Liver (tissue), 9 donors: ENCODE measurements around the gene ITGAE. TPM values are rescaled to one million over a fixed set of nuclear protein-coding genes. Genes with fewer than 3 reads are reported as not detected.

Experiments
- DNase-seq: peaks from one replicate; pipeline ENCODE4 v3.0.0-alpha.2; 2017; ENCODE audit warnings: low spot score
- H3K27ac ChIP-seq, 2 donors: one replicate each; pipeline ENCODE4 v1.7.0; 2013; ENCODE audit warnings: inconsistent platforms in 2 of 2, low read length in 2 of 2, control low read depth in 1 of 2, low read depth in 1 of 2, mild to moderate bottlenecking in 1 of 2
- H3K27me3 ChIP-seq, 4 donors: one replicate each; pipeline versions ENCODE4 v1.6.1 to v1.7.0; 2013; ENCODE audit warnings: low read length in 3 of 4, inconsistent platforms in 1 of 4, mild to moderate bottlenecking in 1 of 4, moderate library complexity in 1 of 4; ENCODE audit not compliant: control insufficient read depth in 4 of 4, insufficient read depth in 4 of 4
- H3K36me3 ChIP-seq, 4 donors: one replicate each; pipeline versions ENCODE4 v1.6.1 to v1.7.0; 2013; ENCODE audit warnings: low read length in 3 of 4, mild to moderate bottlenecking in 3 of 4, low read depth in 1 of 4, moderate library complexity in 1 of 4; ENCODE audit not compliant: control insufficient read depth in 4 of 4, insufficient read depth in 3 of 4
- H3K4me1 ChIP-seq, 4 donors: one replicate each; pipeline versions ENCODE4 v1.6.1 to v1.7.0; 2013; ENCODE audit warnings: low read length in 3 of 4, mild to moderate bottlenecking in 3 of 4, moderate library complexity in 1 of 4; ENCODE audit not compliant: control insufficient read depth in 4 of 4, insufficient read depth in 4 of 4
- H3K4me3 ChIP-seq, 3 donors: one replicate each; pipeline versions ENCODE4 v1.6.1 to v1.7.0; 2013; ENCODE audit warnings: low read length in 3 of 3, control low read depth in 1 of 3, low read depth in 1 of 3, mild to moderate bottlenecking in 1 of 3
- H3K9ac ChIP-seq, 2 donors: one replicate each; pipeline ENCODE4 v1.7.0; 2013; ENCODE audit warnings: low read length in 2 of 2, mild to moderate bottlenecking in 2 of 2, moderate library complexity in 2 of 2, control low read depth in 1 of 2, low read depth in 1 of 2
- H3K9me3 ChIP-seq, 4 donors: one replicate each; pipeline versions ENCODE4 v1.6.1 to v1.7.0; 2013; ENCODE audit warnings: low read length in 3 of 4; ENCODE audit not compliant: control insufficient read depth in 4 of 4
- ATF3 ChIP-seq: IDR thresholded peaks from 2 replicates; pipeline ENCODE4 v1.6.1; 2016; ENCODE audit warnings: antibody characterized with exemption
- CTCF ChIP-seq: fragments of 150-350 bp; IDR thresholded peaks from 2 replicates; pipeline ENCODE4 v1.5.1; 2017; ENCODE audit warnings: improper control_type of control experiment, low read depth, low read length; ENCODE audit not compliant: missing input control
- FOXA1 ChIP-seq: IDR thresholded peaks from 2 replicates; pipeline ENCODE4 v1.6.1; 2016; ENCODE audit warnings: antibody characterized with exemption
- FOXA2 ChIP-seq: IDR thresholded peaks from 2 replicates; pipeline ENCODE4 v1.6.1; 2016; ENCODE audit warnings: antibody characterized with exemption
- GABPA ChIP-seq, 2 donors: IDR thresholded peaks in 1 of 2; conservative IDR thresholded peaks in 1 of 2; 2 replicates each; pipeline ENCODE4 v1.6.1; 2016; ENCODE audit warnings: antibody characterized with exemption in 2 of 2, mild to moderate bottlenecking in 1 of 2, moderate library complexity in 1 of 2
- HNF4A ChIP-seq, 2 donors: conservative IDR thresholded peaks; 2 replicates each; pipeline ENCODE4 v1.6.1; 2016; ENCODE audit warnings: antibody characterized with exemption in 2 of 2, mild to moderate bottlenecking in 2 of 2
- HNF4G ChIP-seq: IDR thresholded peaks from 2 replicates; pipeline ENCODE4 v1.6.1; 2016; ENCODE audit warnings: antibody characterized with exemption
- JUND ChIP-seq, 2 donors: IDR thresholded peaks; 2 replicates each; pipeline ENCODE4 v1.6.1; 2016; ENCODE audit warnings: antibody characterized with exemption in 2 of 2
- NR2F2 ChIP-seq: IDR thresholded peaks from 2 replicates; pipeline ENCODE4 v1.6.1; 2016; ENCODE audit warnings: antibody characterized with exemption
- RXRA ChIP-seq, 2 donors: IDR thresholded peaks; 2 replicates each; pipeline ENCODE4 v1.6.1; 2017 to 2018; ENCODE audit warnings: antibody characterized with exemption in 2 of 2, mild to moderate bottlenecking in 1 of 2
- TAF1 ChIP-seq: conservative IDR thresholded peaks from 2 replicates; pipeline ENCODE4 v1.6.1; 2016; ENCODE audit warnings: antibody characterized with exemption, mild to moderate bottlenecking
- YY1 ChIP-seq: IDR thresholded peaks from 2 replicates; pipeline ENCODE4 v1.6.1; 2016; ENCODE audit warnings: antibody characterized with exemption, mild to moderate bottlenecking
- ZBTB33 ChIP-seq: IDR thresholded peaks from 2 replicates; pipeline ENCODE4 v1.6.1; 2016; ENCODE audit warnings: antibody characterized with exemption
- WGBS: extraction: QIAGEN DNeasy Blood & Tissue Kit; methylation state at CpG from one replicate; pipeline ENCODE4 v1.1.7; 2013; 5-methylcytosine and 5-hydroxymethylcytosine counted together
- polyA plus RNA-seq, 2 donors: library from polyadenylated mRNA; stranded (reverse) in 1 of 2; unstranded in 1 of 2; fragments of 200-250 nt in 1 of 2; fragments of >200 nt in 1 of 2; fragmentation: Nextera tagmentation in 1 of 2; extraction: Ambion mirVana in 1 of 2; gene quantifications; one replicate each; pipeline versions ENCODE4 v1.2.1 to v1.2.3, GENCODE V29; 2013 to 2015
- total RNA-seq, 2 donors: library from RNA; depleted of rRNA; stranded (reverse); fragments of >200 nt; gene quantifications; one replicate each; pipeline ENCODE4 v1.2.3, GENCODE V29; 2014
- donor health status: healthy.
- donor health status: healthy.
- donor health status: healthy.
- donor health status: healthy.
- donor health status: healthy.

Gene ITGAE
- total and polyA plus RNA-seq, 4 donors = 6.5 to 17.7 (median 12.1) TPM

DNA sequence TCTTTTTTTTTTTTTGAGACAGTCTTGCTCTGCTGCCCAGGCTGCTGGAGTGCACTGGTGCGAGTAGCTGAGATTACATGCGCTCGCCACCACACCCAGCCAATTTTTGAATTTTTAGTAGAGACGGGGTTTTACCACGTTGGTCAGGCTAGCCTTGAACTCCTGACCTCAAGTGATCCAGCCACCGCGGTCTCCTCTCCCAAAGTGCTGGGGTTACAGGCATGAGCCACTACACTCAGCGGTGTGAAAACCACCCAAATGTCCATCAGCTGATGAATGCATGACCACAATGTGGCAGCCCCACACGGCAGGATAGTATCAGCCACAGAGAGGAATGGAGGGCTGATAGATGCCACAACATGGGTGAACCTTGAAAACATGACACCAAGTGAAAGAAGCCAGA is 107.2 kb downstream of the ITGAE start:
- H3K9me3 ChIP-seq = peaks cover 0 to 10% (median 5%) of the 10 kb centered on the region in 4 donors
- H3K27me3 ChIP-seq = no peaks in the 10 kb centered on the region
- no peak overlapping the region for H3K9ac ChIP-seq
- DNase-seq = no peak
- WGBS = 63% methylated on average over 9 of the region's 9 CpGs
- no peak overlapping the region for H3K27ac ChIP-seq
- TF ChIP-seq GABPA (IDR thresholded peaks at IDR 0.05 in 1 of 2, conservative IDR thresholded peaks at IDR 0.05 in 1 of 2) = no peak
- no peak for TF ChIP-seq RXRA (IDR thresholded peaks at IDR 0.05)
- no peak for TF ChIP-seq YY1
- no peak for TF ChIP-seq JUND (IDR thresholded peaks at IDR 0.05)
- no peak for TF ChIP-seq ATF3
- no peak for TF ChIP-seq CTCF
- no peak for TF ChIP-seq ZBTB33
- TF ChIP-seq FOXA1 = no peak
- no peak for TF ChIP-seq FOXA2
- TF ChIP-seq TAF1 = no peak
- TF ChIP-seq NR2F2 = no peak
- no peak for TF ChIP-seq HNF4A (conservative IDR thresholded peaks at IDR 0.05)
- no peaks in the 10 kb centered on the region for H3K36me3 ChIP-seq
- no peak overlapping the region for H3K4me3 ChIP-seq
- peaks cover 4 to 10% (median 10%) of the 10 kb centered on the region in 4 donors for H3K4me1 ChIP-seq

DNA sequence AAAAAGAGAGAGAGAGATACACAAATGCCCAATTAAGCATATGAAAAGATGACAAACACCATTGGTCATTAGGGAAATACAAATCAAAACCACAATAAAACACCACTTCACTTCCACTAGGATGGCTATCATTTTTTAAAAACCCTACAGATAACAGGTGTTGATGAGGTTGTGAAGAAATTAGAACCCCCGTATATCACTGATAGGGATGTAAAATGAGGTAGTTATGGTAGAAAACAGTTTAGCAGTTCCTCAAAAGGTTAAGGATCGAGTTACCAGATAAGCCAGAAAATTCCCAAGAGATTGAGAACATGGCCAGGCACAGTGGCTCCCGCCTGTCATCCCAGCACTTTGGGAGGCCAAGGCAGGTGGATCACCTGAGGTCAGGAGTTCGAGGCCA is 107.8 kb downstream of the ITGAE start:
- TF ChIP-seq HNF4G (no peak), FOXA1 (no peak), YY1 (no peak), JUND (IDR thresholded peaks at IDR 0.05) (no peak), TAF1 (no peak), ZBTB33 (no peak)
- peaks cover 4 to 10% (median 10%) of the 10 kb centered on the region in 4 donors for H3K4me1 ChIP-seq
- H3K36me3 ChIP-seq = no peaks in the 10 kb centered on the region
- peaks cover 0 to 8% (median 5%) of the 10 kb centered on the region in 4 donors for H3K9me3 ChIP-seq
- DNase-seq = no peak
- no peak overlapping the region for H3K4me3 ChIP-seq
- 64% methylated on average over 4 of the region's 4 CpGs for WGBS
- no peaks in the 10 kb centered on the region for H3K27me3 ChIP-seq
- no peak overlapping the region for H3K9ac ChIP-seq
- H3K27ac ChIP-seq = no peak overlapping the region
